ENCODE measurements around the gene PPP1R16B.

The PPP1R16B gene

GRCh38 chr20:38843346-38843745, 37.8 kb downstream of the PPP1R16B start:
- DNase-seq (ENCODE audit: low read depth), result no peak
- H3K4me3 ChIP-seq (ENCODE audit: low read length), result no peak overlapping the region
- no peak for TF ChIP-seq CTCF (conservative IDR thresholded peaks at IDR 0.05; ENCODE audit: low read depth, low read length)

- no peak for TF ChIP-seq CTCF (conservative IDR thresholded peaks at IDR 0.05; ENCODE audit: low read depth, low read length)
- no peak overlapping the region for H3K4me3 ChIP-seq (ENCODE audit: low read length)
- DNase-seq (ENCODE audit: low read depth), result no peak
Observed at GRCh38 chr20:38844963-38845362, 39.5 kb downstream of the PPP1R16B start.

GRCh38 chr20:38847840-38848239, 42.3 kb downstream of the PPP1R16B start:
- DNase-seq (ENCODE audit: low read depth), result no peak
- no peak overlapping the region for H3K4me3 ChIP-seq (ENCODE audit: low read length)
- TF ChIP-seq CTCF (conservative IDR thresholded peaks at IDR 0.05; ENCODE audit: low read depth, low read length), result no peak

GRCh38 chr20:38853759-38854158, 48.3 kb downstream of the PPP1R16B start:
- TF ChIP-seq CTCF (conservative IDR thresholded peaks at IDR 0.05; ENCODE audit: low read depth, low read length), result no peak
- no peak overlapping the region for H3K4me3 ChIP-seq (ENCODE audit: low read length)
- DNase-seq (ENCODE audit: low read depth), result no peak

- no peak overlapping the region for H3K4me3 ChIP-seq (ENCODE audit: low read length)
Observed at GRCh38 chr20:38854654-38855066, 49.2 kb downstream of the PPP1R16B start.

GRCh38 chr20:38855356-38855755, 49.9 kb downstream of the PPP1R16B start:
- no peak overlapping the region for H3K4me3 ChIP-seq (ENCODE audit: low read length)
- no peak for TF ChIP-seq CTCF (conservative IDR thresholded peaks at IDR 0.05; ENCODE audit: low read depth, low read length)
- no peak for DNase-seq (ENCODE audit: low read depth)

More at GRCh38 chr20:38854654-38855066, 49.2 kb downstream of the PPP1R16B start:
- no peak for TF ChIP-seq CTCF (conservative IDR thresholded peaks at IDR 0.05; ENCODE audit: low read depth, low read length)
- DNase-seq (ENCODE audit: low read depth), result no peak

- no peak for TF ChIP-seq CTCF (conservative IDR thresholded peaks at IDR 0.05; ENCODE audit: low read depth, low read length)
- no peak for DNase-seq (ENCODE audit: low read depth)
- H3K4me3 ChIP-seq (ENCODE audit: low read length), result no peak overlapping the region
Observed at GRCh38 chr20:38856570-38856969, 51.1 kb downstream of the PPP1R16B start.
